Measurements from ENCODE around the gene DRGX. TPM values are rescaled to one million over a fixed set of nuclear protein-coding genes. Genes with fewer than 3 reads are reported as not detected.

The DRGX gene
- total RNA-seq, 1 experiment from 2014 or later = not detected

GRCh38 chr10:49431426-49431825, 35.5 kb upstream of the DRGX start:
- no peak for DNase-seq (ENCODE audit: low spot score)
- POLR2A ChIA-PET (ENCODE audit: low non-redundant PET) = no interaction called here
- Histone ChIP-seq H3K27me3 (replicated peaks; ENCODE audit: insufficient read depth, low read depth, low read length, poor library complexity) (no peaks in the 10 kb centered on the region), H3K4me1 (ENCODE audit: insufficient read depth, low read length, poor library complexity, severe bottlenecking) (no peaks in the 10 kb centered on the region), H3K4me3 (ENCODE audit: low read depth, low read length, poor library complexity, severe bottlenecking) (no peak overlapping the region), H3K9me3 (ENCODE audit: low read depth, low read length, poor library complexity, severe bottlenecking) (no peaks in the 10 kb centered on the region), H3K36me3 (ENCODE audit: insufficient read depth, low read length, poor library complexity, severe bottlenecking) (no peaks in the 10 kb centered on the region), H3K27ac (ENCODE audit: low read depth, low read length, poor library complexity, severe bottlenecking) (no peak overlapping the region)
- intact Hi-C loops (cut with micrococcal nuclease; ENCODE audit: unreplicated experiment) = no loop called here
- TF ChIP-seq EZH2 (IDR thresholded peaks at IDR 0.05; ENCODE audit: borderline replicate concordance, low read depth, low read length, poor library complexity, severe bottlenecking) (no peak), CTCF (conservative IDR thresholded peaks at IDR 0.05; ENCODE audit: low read depth, low read length) (no peak)
- BruUV-seq (replicated peaks) = no TSS peak
- CTCF ChIA-PET = no interaction called here

- TF ChIP-seq CTCF (conservative IDR thresholded peaks at IDR 0.05; ENCODE audit: low read depth, low read length) = no peak
- no peak for TF ChIP-seq EZH2 (IDR thresholded peaks at IDR 0.05; ENCODE audit: borderline replicate concordance, low read depth, low read length, poor library complexity, severe bottlenecking)
Measured at GRCh38 chr10:49429458-49429857, 33.6 kb upstream of the DRGX start.

GRCh38 chr10:49426490-49427360, 30.8 kb upstream of the DRGX start:
- Histone ChIP-seq H3K27me3 (replicated peaks; ENCODE audit: insufficient read depth, low read depth, low read length, poor library complexity) (no peaks in the 10 kb centered on the region), H3K4me3 (ENCODE audit: low read depth, low read length, poor library complexity, severe bottlenecking) (no peak overlapping the region), H3K9me3 (ENCODE audit: low read depth, low read length, poor library complexity, severe bottlenecking) (no peaks in the 10 kb centered on the region), H3K4me1 (ENCODE audit: insufficient read depth, low read length, poor library complexity, severe bottlenecking) (no peaks in the 10 kb centered on the region), H3K27ac (ENCODE audit: low read depth, low read length, poor library complexity, severe bottlenecking) (no peak overlapping the region), H3K36me3 (ENCODE audit: insufficient read depth, low read length, poor library complexity, severe bottlenecking) (no peaks in the 10 kb centered on the region)
- intact Hi-C loops (cut with micrococcal nuclease; ENCODE audit: unreplicated experiment) = no loop called here
- ChIA-PET POLR2A (ENCODE audit: low non-redundant PET) (no interaction called here), CTCF (no interaction called here)
- TF ChIP-seq EZH2 (IDR thresholded peaks at IDR 0.05; ENCODE audit: borderline replicate concordance, low read depth, low read length, poor library complexity, severe bottlenecking) = no peak
- TF ChIP-seq CTCF (conservative IDR thresholded peaks at IDR 0.05; ENCODE audit: low read depth, low read length) = no peak
- no TSS peak for BruUV-seq (replicated peaks)
- DNase-seq (ENCODE audit: low spot score) = no peak

More at GRCh38 chr10:49429458-49429857, 33.6 kb upstream of the DRGX start:
- Histone ChIP-seq H3K9me3 (ENCODE audit: low read depth, low read length, poor library complexity, severe bottlenecking) (no peaks in the 10 kb centered on the region), H3K4me1 (ENCODE audit: insufficient read depth, low read length, poor library complexity, severe bottlenecking) (no peaks in the 10 kb centered on the region), H3K27me3 (replicated peaks; ENCODE audit: insufficient read depth, low read depth, low read length, poor library complexity) (no peaks in the 10 kb centered on the region), H3K27ac (ENCODE audit: low read depth, low read length, poor library complexity, severe bottlenecking) (no peak overlapping the region), H3K36me3 (ENCODE audit: insufficient read depth, low read length, poor library complexity, severe bottlenecking) (no peaks in the 10 kb centered on the region), H3K4me3 (ENCODE audit: low read depth, low read length, poor library complexity, severe bottlenecking) (no peak overlapping the region)
- BruUV-seq (replicated peaks) = no TSS peak
- ChIA-PET POLR2A (ENCODE audit: low non-redundant PET) (no interaction called here), CTCF (interaction anchor here (1.1 kb wide), 1 partner anchor 22 kb away, joined by 3 read pairs; no protein-coding TSS in a partner anchor)
- DNase-seq (ENCODE audit: low spot score) = no peak
- intact Hi-C loops (cut with micrococcal nuclease; ENCODE audit: unreplicated experiment) = no loop called here

All from A673 (cell line).